Neural cell (in vitro differentiated cells): ENCODE results near the gene SLITRK5. TPM values are rescaled to one million over a fixed set of nuclear protein-coding genes. Genes with fewer than 3 reads are reported as not detected.

Experiments
- H2AFZ ChIP-seq: fragments of 200-600, 300-800 bp; sonication (generic), shearing (Covaris generic); 2 replicates; pipeline ENCODE4 v1.6.0; 2014; ENCODE audit warnings: low read depth, mild to moderate bottlenecking, antibody characterized with exemption, low read length, moderate library complexity
- H3F3A ChIP-seq: fragments of 200-600 bp; shearing (Covaris generic); 2 replicates; pipeline ENCODE4 v1.6.1; 2016; ENCODE audit warnings: mild to moderate bottlenecking, moderate library complexity, mixed read lengths, antibody characterized with exemption, low read length; ENCODE audit not compliant: insufficient read depth, poor library complexity, severe bottlenecking
- H3K27ac ChIP-seq: fragments of 200-600, 300-800 bp; sonication (generic), shearing (Covaris generic); 2 replicates; pipeline ENCODE4 v1.5.1; 2014; ENCODE audit warnings: mild to moderate bottlenecking, low read length, moderate library complexity
- H3K27me3 ChIP-seq: fragments of 300-800, 200-600 bp; sonication (generic), shearing (Covaris generic); 2 replicates; pipeline ENCODE4 v1.6.0; 2014; ENCODE audit warnings: mild to moderate bottlenecking, low read depth, low read length, moderate library complexity; ENCODE audit not compliant: insufficient read depth
- H3K36me3 ChIP-seq: fragments of 300-800, 200-600 bp; sonication (generic), shearing (Covaris generic); 2 replicates; pipeline ENCODE4 v1.5.1; 2014; ENCODE audit warnings: mild to moderate bottlenecking, antibody characterized with exemption, low read length, moderate library complexity; ENCODE audit not compliant: insufficient read depth
- H3K4me2 ChIP-seq: fragments of 300-800, 200-600 bp; sonication (generic), shearing (Covaris generic); 2 replicates; pipeline ENCODE4 v1.6.0; 2014; ENCODE audit warnings: mild to moderate bottlenecking, low read length
- H3K4me3 ChIP-seq: fragments of 300-800, 200-600 bp; sonication (generic), shearing (Covaris generic); 2 replicates; pipeline ENCODE4 v1.5.1; 2014; ENCODE audit warnings: mild to moderate bottlenecking, low read length, moderate library complexity
- H3K79me2 ChIP-seq: fragments of 200-600 bp; shearing (Covaris generic); replicated peaks from 2 replicates; pipeline ENCODE4 v1.6.0; 2014; ENCODE audit warnings: mild to moderate bottlenecking, low read length, moderate library complexity; ENCODE audit not compliant: insufficient read depth
- H3K9ac ChIP-seq: fragments of 300-800, 200-600 bp; sonication (generic), shearing (Covaris generic); 2 replicates; pipeline ENCODE4 v1.6.1; 2016; ENCODE audit warnings: mild to moderate bottlenecking, low read length, mixed read lengths
- H3K9me2 ChIP-seq: fragments of 200-600 bp; shearing (Covaris generic); 2 replicates; pipeline ENCODE4 v1.6.1; 2016; ENCODE audit warnings: mild to moderate bottlenecking, low read length, mixed read lengths; ENCODE audit not compliant: insufficient read depth
- H3K9me3 ChIP-seq: fragments of 200-600, 300-800 bp; sonication (generic), shearing (Covaris generic); 2 replicates; pipeline ENCODE4 v1.6.1; 2016; ENCODE audit warnings: mild to moderate bottlenecking, mixed run types, low read length, moderate library complexity, mixed read lengths
- H4K20me1 ChIP-seq: fragments of 200-600 bp; shearing (Covaris generic); 2 replicates; pipeline ENCODE4 v1.6.1; 2016; ENCODE audit warnings: mild to moderate bottlenecking, mixed run types; ENCODE audit not compliant: insufficient read depth
- CTCF ChIP-seq: fragments of 450-650 bp; IDR thresholded peaks from 2 replicates; pipeline ENCODE4 v1.5.1; 2014; ENCODE audit warnings: antibody characterized with exemption, mild to moderate bottlenecking, moderate library complexity; ENCODE audit not compliant: poor library complexity, severe bottlenecking
- EP300 ChIP-seq: fragments of 450-650 bp; conservative IDR thresholded peaks from 2 replicates; pipeline ENCODE4 v1.6.1; 2014; ENCODE audit warnings: antibody characterized with exemption, mild to moderate bottlenecking, moderate library complexity; ENCODE audit not compliant: poor library complexity, severe bottlenecking
- EZH2 ChIP-seq: fragments of 200-600, 300-800 bp; shearing (Covaris generic), sonication (generic); IDR thresholded peaks from 2 replicates; pipeline ENCODE4 v1.6.1; 2014; ENCODE audit warnings: antibody characterized with exemption, low read length, borderline replicate concordance, mild to moderate bottlenecking; ENCODE audit not compliant: insufficient read depth, poor library complexity, severe bottlenecking
- MXI1 ChIP-seq: fragments of 450-650 bp; conservative IDR thresholded peaks from 2 replicates; pipeline ENCODE4 v1.6.1; 2014; ENCODE audit warnings: antibody characterized with exemption, mild to moderate bottlenecking; ENCODE audit not compliant: poor library complexity, severe bottlenecking
- POLR2AphosphoS5 ChIP-seq: IDR thresholded peaks from 2 replicates; pipeline ENCODE4 v1.6.1; 2012
- RAD21 ChIP-seq: fragments of 450-650 bp; conservative IDR thresholded peaks from 2 replicates; pipeline ENCODE4 v1.6.1; 2014; ENCODE audit warnings: antibody characterized with exemption, mild to moderate bottlenecking, moderate library complexity
- REST ChIP-seq: IDR thresholded peaks from 2 replicates; pipeline ENCODE4 v1.6.1; 2012; ENCODE audit warnings: borderline replicate concordance
- SMC3 ChIP-seq: fragments of 450-650 bp; conservative IDR thresholded peaks from 2 replicates; pipeline ENCODE4 v1.6.1; 2014; ENCODE audit warnings: antibody characterized with exemption, mild to moderate bottlenecking, moderate library complexity; ENCODE audit not compliant: poor library complexity
- TAF1 ChIP-seq: IDR thresholded peaks from 2 replicates; pipeline ENCODE4 v1.6.1; 2012; ENCODE audit warnings: low read depth
- polyA plus RNA-seq: library from polyadenylated mRNA; depleted of rRNA; stranded (reverse); fragments of >200 nt; gene quantifications from 2 replicates; pipeline ENCODE4 v1.2.3, GENCODE V29; 2014

SLITRK5 gene
- polyA plus RNA-seq, 1 donor from 2014 or later = 4.3 TPM

DNA sequence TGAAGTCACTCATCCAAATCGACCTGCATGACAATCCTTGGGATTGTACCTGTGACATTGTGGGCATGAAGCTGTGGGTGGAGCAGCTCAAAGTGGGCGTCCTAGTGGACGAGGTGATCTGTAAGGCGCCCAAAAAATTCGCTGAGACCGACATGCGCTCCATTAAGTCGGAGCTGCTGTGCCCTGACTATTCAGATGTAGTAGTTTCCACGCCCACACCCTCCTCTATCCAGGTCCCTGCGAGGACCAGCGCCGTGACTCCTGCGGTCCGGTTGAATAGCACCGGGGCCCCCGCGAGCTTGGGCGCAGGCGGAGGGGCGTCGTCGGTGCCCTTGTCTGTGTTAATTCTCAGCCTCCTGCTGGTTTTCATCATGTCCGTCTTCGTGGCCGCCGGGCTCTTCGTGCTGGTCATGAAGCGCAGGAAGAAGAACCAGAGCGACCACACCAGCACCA is 5.9 kb downstream of the SLITRK5 start:
- Histone ChIP-seq H4K20me1 (no peaks in the 10 kb centered on the region), H3K9ac (no peak overlapping the region), H3K9me2 (no peaks in the 10 kb centered on the region), H3K27ac (no peak overlapping the region), H2AFZ (no peak overlapping the region), H3F3A (no peaks in the 10 kb centered on the region), H3K27me3 (peaks cover 35% of the 10 kb centered on the region), H3K9me3 (peaks cover 11% of the 10 kb centered on the region), H3K4me3 (peak overlapping the region; percentile 55), H3K79me2 (peaks cover 3% of the 10 kb centered on the region), H3K36me3 (peaks cover 15% of the 10 kb centered on the region), H3K4me2 (no peak overlapping the region)
- TF ChIP-seq EZH2 = no peak
- TF ChIP-seq MXI1 = no peak
- no peak for TF ChIP-seq TAF1
- TF ChIP-seq REST = no peak
- TF ChIP-seq EP300 = no peak
- TF ChIP-seq RAD21 = no peak
- no peak for TF ChIP-seq CTCF

DNA sequence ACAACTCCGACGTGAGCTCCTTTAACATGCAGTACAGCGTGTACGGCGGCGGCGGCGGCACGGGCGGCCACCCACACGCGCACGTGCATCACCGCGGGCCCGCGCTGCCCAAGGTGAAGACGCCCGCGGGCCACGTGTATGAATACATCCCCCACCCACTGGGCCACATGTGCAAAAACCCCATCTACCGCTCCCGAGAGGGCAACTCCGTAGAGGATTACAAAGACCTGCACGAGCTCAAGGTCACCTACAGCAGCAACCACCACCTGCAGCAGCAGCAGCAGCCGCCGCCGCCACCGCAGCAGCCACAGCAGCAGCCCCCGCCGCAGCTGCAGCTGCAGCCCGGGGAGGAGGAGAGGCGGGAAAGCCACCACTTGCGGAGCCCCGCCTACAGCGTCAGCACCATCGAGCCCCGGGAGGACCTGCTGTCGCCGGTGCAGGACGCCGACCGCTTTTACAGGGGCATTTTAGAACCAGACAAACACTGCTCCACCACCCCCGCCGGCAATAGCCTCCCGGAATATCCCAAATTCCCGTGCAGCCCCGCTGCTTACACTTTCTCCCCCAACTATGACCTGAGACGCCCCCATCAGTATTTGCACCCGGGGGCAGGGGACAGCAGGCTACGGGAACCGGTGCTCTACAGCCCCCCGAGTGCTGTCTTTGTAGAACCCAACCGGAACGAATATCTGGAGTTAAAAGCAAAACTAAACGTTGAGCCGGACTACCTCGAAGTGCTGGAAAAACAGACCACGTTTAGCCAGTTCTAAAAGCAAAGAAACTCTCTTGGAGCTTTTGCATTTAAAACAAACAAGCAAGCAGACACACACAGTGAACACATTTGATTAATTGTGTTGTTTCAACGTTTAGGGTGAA is 6.6 kb downstream of the SLITRK5 start:
- Histone ChIP-seq H3K9me2 (no peaks in the 10 kb centered on the region), H3F3A (no peaks in the 10 kb centered on the region), H4K20me1 (no peaks in the 10 kb centered on the region), H3K4me3 (peak overlapping the region; percentile 55), H2AFZ (no peak overlapping the region), H3K79me2 (peaks cover 3% of the 10 kb centered on the region), H3K36me3 (peaks cover 15% of the 10 kb centered on the region), H3K9ac (no peak overlapping the region), H3K4me2 (no peak overlapping the region), H3K27ac (no peak overlapping the region), H3K9me3 (peaks cover 11% of the 10 kb centered on the region), H3K27me3 (peaks cover 35% of the 10 kb centered on the region)
- no peak for TF ChIP-seq TAF1

- peak overlapping the region; percentile 55 for H3K4me3 ChIP-seq
- H3K9me3 ChIP-seq = peaks cover 11% of the 10 kb centered on the region
- H3K27ac ChIP-seq = no peak overlapping the region
- H3K27me3 ChIP-seq = peaks cover 35% of the 10 kb centered on the region
- H3K36me3 ChIP-seq = peaks cover 15% of the 10 kb centered on the region
- H2AFZ ChIP-seq = no peak overlapping the region
- no peak overlapping the region for H3K4me2 ChIP-seq
- no peak for TF ChIP-seq SMC3
- TF ChIP-seq MXI1 = no peak
- TF ChIP-seq EZH2 = no peak
- no peak for TF ChIP-seq TAF1
- TF ChIP-seq REST = no peak
- TF ChIP-seq CTCF = no peak
- no peak for TF ChIP-seq RAD21
- TF ChIP-seq EP300 = no peak
- no peak for TF ChIP-seq POLR2AphosphoS5
- no peaks in the 10 kb centered on the region for H3F3A ChIP-seq
- H3K9ac ChIP-seq = no peak overlapping the region
- no peaks in the 10 kb centered on the region for H4K20me1 ChIP-seq
- peaks cover 3% of the 10 kb centered on the region for H3K79me2 ChIP-seq
- H3K9me2 ChIP-seq = no peaks in the 10 kb centered on the region
Measured at GRCh38 chr13:87678372-87678752, 7.2 kb downstream of the SLITRK5 start.
